CD4-positive, alpha-beta T cell treated with Interferon alpha-2 for 1 hour (primary cell): ENCODE results near the gene MAPK8.

ENCODE experiments used
- DNase-seq, 2 donors: peaks; one replicate each; pipeline ENCODE4 v3.0.0-alpha.2; 2020 to 2022

Gene MAPK8

DNA sequence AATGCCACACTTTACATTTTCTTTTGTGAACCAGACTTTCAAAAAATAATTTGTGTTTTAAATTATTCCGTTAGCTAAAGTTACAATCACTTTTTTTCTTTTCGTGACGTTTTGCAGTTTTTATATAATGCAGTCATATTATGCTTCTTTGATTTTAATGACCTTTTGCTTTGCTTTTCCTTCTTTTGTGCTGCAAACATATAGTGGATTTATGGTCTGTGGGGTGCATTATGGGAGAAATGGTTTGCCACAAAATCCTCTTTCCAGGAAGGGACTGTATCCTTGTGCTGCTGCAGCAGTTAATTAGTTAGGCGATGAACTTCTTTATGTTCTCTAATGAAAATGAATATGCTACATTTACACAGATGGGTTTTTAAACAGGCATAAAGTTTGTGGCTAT lies 117.4 kb downstream of the MAPK8 start:
- no peak for DNase-seq

DNA sequence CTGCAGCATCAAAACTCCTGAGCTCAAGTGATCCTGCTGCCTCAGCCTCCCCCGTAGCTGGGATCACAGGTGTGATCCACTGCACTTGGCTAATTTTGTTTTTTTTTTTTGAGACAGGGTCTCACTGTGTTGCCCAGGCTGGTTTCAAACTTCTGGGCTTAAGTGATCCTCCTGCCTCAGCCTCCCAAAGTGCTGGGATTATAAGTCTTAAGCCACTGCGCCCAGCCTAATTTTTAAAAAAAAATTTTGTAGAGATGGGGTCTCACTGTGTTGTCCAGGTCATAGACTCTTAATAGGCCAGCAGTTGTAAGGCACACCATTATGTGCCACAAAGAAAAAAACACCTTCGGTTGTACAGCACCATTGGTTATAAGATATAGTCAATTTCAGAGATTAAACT lies 122.4 kb downstream of the MAPK8 start:
- no peak for DNase-seq

DNA sequence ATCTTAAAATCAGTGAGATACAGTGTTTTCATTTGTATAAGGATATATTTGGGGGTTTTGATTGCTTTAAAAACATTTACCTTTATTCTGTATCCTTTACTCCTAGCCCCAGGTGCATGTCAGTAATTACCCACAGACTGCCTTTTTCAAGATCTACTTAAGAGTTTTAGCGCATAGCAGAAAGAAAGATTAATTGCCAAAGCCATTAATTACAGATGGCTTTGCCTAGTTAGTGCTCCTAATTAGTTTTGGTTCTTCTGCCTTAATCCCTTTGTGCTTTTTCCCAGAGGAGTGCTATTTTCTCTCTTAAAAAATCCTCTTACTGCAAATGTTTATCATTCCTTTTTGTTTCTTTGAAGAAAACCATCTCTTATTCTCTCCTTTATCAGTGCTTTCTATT lies 122.8 kb downstream of the MAPK8 start:
- DNase-seq = no peak

DNA sequence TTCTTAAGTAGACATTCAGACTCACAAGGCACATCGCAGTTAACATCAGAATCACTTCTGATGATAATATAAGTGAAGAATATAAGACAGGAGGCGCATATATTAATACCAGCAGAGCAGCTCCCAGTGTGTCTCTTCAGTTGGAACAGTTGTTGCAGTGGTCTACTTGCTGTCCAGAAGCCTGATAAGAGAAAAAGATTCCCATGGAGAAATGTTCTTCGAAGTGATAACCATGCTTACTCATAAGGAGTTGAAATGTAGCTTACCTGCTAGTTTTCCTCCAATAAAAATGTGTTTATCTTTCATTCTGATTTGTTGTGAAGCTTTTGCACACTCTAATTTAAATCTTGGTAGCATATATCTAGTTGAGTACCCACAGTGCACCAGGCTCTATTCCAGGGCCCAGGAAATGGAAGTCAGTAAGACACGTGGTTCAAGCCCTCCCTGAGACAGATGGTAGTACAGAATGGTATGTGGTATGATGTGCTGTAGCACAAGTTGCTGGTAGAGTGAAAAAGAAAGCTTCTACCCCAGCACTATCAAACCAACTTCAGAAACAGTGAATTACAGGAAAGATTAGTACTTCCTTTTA lies 124.0 kb downstream of the MAPK8 start:
- no peak for DNase-seq

DNA sequence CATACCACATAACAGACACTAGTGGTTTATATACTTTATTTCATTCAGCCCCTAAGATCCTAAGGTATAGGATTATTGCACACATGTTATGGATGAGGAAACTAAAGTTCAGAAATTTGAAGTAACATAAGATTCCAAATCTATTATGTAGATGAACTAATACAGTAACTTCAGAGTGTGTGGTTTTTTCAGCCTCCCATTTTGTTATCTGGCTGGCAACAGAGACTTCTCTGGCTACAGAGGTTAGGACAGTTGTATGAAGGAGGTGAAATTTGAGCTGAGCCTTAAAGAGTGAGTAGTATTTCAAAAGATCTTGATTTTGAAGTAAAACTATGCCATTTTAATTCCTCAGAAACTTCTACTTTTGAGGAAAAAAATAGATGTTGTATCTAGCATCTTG lies 125.4 kb downstream of the MAPK8 start:
- DNase-seq = no peak

DNA sequence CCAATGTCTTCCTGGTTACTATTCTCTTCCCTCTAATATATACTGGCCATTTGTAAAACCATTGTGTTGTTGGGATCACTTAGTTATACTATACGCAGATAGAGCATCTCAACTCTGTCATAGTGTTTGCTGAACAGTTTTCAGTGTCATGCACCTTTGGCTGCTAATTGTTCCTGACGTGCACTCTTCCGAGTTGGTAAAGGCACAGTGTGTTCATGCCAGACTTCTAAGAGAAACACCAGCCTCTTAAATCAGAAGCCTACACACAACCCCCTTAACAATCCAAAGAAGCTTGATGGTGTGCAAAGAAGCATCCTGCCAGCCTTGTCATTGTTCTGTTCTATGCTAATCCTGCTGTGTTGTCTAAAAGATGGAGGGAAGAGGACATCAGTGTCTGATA lies 131.1 kb downstream of the MAPK8 start:
- no peak for DNase-seq

DNA sequence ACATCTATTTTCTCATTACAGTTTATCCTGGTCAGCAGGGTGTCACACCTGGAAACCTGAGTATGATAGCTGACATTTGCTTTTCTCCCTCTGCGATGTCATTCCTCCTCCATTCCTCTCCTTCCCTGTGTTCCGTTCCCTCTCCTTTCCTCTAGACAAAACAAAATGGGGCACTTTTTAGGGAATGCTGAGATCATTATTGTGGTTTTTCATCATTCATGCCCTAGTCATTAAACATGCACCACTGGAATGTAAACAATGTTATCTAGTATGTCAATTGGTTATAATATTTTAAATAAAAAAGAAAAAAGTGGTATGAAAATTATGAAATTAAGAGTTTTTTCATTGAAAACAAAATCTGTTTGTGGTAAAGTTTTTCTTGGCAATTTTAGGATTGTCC lies 132.6 kb downstream of the MAPK8 start:
- DNase-seq = no peak

DNA sequence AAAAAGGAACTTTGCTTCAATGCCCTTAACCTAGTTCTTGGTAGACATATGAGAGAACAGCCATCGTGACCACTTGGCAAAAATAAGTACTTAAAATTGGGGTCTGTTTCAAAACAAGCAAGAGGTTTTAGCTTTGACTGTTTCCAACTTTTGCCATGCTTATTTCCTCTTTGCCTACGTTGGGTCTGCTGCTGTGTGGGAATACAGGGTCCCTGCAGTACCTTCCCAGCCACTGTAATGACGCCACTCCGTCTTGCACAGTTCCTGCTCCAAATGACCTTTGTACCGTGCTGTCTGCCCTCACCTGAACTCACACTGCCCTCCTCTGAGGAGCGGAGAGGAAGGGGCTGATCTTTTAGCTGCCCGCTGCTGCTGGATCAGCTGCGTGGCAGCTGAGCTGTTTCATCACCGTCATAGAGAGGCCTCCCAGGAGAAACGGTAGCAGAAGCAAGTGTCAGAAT lies 133.1 kb downstream of the MAPK8 start:
- DNase-seq = no peak

DNA sequence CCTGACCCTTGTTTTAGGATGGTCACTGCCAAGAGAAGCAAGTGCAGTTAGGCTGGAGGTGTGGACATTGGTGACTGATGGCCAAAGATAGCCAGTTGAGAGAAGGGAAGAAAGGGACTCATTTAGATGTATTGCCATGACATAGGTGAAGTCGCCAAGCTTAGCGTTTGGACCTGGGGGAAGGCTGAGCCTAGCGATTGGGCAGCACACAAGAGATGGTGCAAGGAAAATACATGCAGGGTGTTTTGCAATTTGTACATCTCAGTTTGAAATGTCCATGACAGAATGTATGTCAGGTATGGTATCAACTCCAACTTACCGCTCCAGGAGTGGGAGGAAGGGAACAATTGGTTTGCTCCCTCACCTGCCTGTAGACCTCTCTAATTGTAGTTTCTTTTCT lies 134.3 kb downstream of the MAPK8 start:
- DNase-seq = no peak

DNA sequence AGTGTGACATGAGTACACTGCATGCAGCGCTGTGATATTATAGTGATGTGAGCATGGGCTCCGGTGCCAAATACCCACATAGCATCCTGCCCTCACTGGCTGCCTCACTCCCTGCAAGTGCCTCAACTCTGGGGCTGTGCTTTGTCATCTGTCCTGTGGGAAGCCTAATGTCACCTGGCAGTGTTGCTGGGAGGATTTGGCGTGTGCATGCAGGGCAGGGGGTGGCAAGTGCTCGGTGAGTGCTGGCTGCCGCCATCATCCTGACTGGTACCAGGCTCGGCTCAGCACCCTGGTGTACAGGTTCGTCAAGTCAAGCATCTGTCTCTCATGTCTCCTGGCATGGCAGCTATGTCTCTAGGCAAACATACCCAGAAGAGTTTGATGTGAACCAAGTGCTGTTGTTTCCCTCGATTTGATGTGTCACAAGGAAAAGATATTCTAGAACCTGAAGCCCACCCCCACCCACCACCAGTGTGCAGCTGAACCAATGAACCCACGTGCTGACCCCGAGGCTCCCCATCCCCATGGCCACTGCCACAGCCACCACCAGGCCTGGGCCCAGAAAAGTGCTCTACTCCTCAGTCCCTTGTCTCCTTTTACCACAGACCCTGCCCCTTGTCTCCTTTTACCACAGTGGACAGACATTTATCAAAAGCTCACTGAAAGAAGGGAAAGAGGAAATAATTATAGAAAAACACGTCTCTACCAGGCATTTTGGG lies 135.8 kb downstream of the MAPK8 start:
- DNase-seq = no peak

DNA sequence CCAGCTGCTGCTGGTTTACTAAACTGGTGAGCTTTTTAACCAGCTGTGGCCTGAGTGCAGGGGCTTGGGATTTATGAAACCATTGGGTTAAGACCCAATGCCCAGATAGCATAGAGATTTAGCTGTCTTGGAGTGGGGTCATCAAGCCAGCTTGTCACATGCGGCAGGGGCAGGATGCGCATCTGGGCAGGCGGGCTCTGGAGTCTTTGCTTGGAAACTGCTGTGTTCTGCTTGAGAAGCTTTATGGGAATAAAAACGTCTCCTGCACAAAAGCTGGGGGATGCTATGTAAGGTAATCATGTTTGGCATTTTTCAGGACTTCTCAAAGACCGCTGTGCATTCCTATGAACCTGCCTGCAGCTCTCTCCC lies 136.3 kb downstream of the MAPK8 start:
- DNase-seq = no peak

DNA sequence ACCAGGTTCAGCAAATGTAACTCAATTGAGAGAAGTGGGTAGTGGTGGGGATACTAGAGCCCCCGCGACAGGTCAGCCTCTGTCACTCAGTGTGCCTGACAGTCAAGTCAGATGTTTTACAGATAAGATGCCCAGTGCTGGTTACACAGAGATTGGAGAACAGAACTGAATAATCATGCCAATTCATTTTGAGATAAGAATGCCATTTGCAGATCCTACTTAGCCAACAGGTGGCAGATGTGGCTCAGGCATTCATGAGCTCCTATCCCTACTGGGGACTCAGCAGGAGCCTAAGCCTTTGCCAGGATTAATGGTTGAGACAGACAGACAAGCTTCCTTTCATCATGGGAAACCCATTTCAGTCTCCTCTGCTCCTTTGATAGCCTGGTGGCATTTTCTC lies 137.8 kb downstream of the MAPK8 start:
- no peak for DNase-seq

DNA sequence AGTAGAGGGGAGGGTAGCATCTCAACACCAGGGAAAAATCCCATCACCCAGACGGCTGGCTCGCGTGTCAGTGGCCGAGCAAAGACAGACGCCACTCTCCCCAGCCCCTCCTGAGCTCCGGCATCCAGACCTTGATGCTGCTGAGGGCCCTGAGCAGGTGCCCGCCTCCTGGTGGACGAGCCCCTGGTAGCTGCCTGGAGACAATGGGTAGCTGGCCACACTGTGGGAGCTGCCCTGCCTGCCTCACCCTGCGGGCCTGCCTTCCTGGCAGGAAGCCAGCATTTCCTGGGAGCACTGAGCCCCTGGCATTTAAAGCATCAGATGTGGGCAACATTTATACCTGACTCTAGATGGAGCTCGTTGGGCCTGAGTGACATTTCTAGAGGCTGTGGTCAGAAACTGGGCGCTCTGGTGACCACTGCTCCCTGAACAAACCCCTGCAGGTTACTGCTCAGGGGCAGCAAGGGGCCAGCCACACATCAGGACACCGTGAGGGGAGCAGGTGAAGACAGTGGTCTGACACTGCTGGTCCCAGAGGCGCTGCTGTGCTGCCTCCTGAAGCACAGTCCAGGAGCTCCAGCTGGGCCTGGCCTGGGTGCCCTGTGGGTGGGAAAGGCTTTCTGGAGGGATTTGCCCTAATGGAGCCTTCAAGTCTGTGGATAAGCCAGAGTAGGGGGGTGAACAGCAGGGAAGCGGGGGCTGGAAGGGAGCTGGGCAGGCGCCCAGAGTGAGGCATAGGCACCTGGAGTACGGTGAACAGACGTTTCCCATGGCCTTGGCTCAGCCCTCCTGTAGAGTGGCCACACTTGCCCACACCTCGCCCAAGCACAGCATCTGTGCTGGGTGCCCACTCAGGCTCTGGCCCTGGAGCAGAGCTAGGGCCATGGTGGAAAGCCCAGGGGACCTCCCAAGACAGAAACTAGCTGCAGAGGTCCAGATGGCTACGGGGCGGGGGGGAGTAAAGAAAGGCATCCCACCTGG lies 138.7 kb downstream of the MAPK8 start:
- no peak for DNase-seq

DNA sequence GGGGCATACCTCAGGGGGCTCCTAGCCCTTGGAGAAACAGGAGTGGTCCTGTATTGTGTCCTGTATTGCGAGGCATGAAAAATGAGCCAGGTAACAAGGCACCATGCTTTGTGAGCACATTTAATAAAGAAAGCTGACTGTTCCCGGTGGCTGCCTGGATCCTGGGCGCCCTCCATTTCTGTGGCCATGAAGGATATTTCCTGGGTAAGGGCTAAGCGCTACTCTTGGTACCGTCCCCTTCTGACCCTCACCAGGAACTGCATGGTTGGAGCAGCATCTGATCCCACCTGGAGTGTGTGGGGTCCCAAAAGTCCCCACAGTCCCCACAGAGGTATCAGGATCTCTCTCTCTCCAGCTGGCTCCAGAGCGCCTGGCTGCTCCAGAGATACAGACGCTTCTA lies 139.5 kb downstream of the MAPK8 start:
- no peak for DNase-seq

DNA sequence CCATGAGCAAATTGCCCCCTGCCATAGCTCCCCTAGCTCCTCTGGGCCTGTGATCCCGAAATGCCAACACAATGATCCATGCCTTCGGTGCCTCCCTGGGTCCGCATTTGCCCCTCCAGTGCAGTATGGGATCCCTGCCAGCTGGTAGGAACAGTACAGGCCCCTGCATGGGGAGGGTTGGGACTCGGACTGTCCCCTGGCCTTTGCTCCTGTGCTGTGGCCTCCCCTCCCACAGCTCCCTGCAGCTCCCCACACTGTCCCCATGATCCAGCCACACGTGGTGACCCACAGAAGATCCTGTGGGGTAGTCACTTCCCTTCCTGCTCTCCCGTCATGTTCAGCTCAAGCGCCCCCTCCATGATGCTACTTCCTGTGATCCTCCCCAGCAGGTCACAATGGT lies 140.3 kb downstream of the MAPK8 start:
- DNase-seq = no peak

DNA sequence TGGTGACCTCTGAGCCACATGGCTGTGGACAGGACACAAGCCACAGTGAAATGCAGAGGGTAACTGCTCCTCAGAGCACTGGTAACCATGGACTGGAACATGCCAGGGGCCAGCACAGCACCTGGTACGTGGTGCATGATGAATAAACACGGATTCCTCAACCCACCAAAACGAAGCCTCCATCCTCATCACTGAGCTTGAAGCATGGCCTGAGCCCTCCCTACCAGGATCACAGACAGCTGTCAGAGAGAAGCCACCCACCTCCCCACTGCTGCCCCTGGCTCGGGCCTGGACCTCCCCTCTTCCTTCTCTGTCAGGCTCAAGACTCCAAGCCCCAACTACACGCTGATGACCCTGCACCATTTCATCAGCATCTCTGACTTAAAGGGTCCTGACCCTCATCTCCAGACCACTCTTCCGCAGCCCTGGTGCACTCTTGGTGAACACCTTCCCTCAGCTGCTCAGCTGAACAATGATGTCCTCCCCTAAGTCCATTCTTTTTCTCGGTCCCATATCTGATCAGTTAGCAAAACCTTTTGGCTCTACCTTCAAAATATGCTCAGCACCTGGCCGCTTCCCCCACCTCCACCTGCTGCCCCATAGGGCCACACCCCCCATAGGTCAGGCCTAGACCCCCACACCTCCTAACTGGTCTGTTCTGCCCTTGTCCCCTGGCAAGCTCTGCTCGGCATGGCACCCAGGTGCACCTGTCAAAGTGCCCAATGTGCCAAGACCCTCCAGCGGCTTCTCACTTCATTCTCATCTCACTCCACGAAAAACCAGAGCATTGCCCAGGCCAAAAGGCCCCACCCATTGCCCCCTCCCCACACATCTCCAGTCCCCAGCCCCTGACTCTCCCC lies 141.1 kb downstream of the MAPK8 start:
- DNase-seq = no peak

DNA sequence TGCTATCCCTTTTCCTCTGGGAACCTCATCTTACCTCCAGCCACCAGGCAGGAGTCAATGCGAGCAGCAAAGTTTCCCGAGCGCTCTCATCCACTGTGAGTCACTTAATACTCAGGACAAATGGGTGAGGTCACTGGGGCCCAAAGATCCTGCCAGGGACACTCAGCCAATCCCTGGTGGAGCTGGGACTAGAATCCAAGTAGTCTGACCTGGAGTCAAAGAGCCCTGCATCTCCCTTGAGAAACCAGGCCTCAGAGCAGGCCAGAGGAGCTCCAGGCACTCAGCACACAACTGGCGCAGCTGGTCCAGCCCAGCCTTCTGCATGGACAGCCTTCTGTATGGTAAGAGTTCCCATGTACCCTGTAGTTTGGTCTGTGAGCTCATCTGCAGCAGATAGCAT lies 142.3 kb downstream of the MAPK8 start:
- DNase-seq = no peak

DNA sequence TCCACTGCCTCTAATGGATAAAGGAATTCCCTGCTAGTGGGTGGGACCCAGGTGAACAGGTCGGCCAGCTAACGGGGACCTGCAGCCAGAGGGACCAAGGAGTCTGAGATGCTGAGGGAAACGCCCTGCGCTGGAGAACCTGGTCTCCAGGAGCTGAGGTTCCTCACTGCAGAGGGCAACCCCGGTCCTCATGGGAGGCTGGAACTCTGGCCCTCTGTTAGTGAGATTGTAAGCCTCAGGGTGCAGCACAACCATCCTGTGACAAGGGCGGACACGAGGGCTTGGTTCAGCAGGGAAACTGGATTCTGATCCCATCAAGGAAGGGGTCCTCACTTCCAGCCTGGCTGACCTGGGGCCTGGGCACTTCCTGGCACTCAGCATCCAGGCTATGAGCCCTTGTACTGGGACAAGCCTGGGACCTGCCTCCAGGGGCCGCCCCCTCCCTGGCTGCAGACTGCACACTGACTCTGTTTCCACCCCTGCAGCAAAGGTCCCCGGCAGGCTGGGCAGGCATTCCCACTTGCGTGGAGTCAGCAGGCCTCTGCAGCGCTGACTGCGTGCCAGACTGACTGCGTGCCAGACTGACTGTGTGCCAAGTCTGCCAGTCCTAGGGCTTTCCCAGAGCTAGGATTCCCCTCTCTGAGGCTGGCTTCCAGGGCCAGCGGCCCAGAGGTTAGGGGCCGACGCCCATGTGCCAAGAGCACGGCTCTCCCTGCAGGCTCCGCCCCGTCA lies 143.2 kb downstream of the MAPK8 start:
- DNase-seq = no peak

DNA sequence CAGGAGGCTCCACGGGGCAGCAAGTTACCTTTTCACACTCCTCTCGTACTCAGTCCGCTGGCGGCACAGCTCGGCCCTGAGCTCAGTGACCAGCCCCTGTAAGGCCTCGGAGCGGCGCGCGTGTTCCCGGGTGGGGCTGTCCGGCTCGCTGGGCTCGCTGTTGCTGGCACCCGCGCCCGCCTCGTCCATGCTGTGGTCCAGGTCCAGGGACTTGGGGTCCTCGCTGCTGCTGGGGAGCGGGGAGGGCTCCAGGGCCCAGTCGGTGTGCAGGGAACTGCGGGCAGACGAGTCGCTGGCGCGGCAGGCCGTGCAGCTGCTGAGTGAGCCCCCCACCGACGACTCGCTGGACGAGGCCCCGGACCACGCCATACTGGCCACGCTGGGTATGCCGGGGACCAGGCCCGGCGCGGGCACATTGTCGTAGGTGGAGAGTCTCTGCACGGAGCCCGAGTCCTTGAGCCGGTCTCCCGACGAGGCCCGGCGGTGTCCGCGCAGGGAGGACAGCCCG lies 143.8 kb downstream of the MAPK8 start:
- DNase-seq = no peak

DNA sequence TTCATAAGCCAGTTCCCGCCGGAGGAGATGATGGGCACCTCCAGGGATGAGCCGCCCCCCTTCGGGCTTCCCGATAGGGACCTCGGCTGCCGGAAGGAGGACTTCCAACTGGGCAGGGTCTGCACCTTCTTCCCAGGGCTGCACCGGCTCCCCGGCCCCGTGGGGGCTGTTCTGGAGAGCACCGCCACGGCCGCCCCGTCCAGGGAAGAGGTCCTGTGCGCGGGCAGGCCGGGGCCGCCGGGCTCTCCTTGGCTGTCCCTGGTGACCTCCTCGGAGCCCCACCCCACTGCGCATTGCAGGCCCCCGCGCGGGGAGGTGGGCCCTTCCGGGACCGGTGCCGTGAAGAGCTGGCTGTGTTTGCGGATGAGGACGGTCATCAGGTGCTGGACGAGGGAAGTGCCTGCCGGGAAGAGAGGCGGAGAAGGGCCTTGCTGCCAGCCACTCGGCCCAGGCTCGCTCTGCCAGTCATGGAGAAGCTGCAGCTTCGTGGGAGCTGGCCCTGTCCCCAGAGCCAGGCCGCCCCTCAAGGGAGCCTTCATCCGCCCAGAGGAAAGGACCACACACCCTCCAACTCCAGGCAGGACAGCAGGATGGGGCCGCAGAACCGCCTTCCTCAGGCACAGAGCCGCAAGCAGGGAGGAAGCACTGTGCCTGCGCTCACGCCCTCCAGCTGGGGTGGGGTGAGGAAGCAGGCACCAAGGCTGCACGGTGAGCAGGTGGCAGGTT lies 144.4 kb downstream of the MAPK8 start:
- DNase-seq = no peak
